Activated T-helper 2 cell treated with anti-CD3 and anti-CD28 coated beads, Interferon-gamma antibody, Interleukin-2, Interleukin-4, amounts not matched to agents 10 μg/mL and 5 μg/mL and 100 μg/mL, durations not matched to agents 14 hours and 24 hours and 36 hours (primary cell): ENCODE data around the gene GDF15. TPM values are rescaled to one million over a fixed set of nuclear protein-coding genes. Genes with fewer than 3 reads are reported as not detected.
A peak's percentile ranks its signal among the peaks of the same experiment; 100 is the strongest.
"Not testable (repeated sequence)": the region's sequence is repeated elsewhere in the genome, so short reads cannot be mapped to it uniquely, and the experiment has no call there.

Experiments used
- DNase-seq: peaks from one replicate; pipeline ENCODE4 v3.0.0; 2021; ENCODE audit warnings: low spot score
- H3K27ac Mint-ChIP-seq: one replicate; pipeline ENCODE4 v1.8.0; 2021; ENCODE audit warnings: mixed read lengths
- H3K27me3 Mint-ChIP-seq: one replicate; pipeline ENCODE4 v1.8.0; 2021; ENCODE audit warnings: low read depth, mixed read lengths
- H3K36me3 Mint-ChIP-seq: one replicate; pipeline ENCODE4 v1.8.0; 2021; ENCODE audit warnings: low read depth, mixed read lengths
- H3K4me1 Mint-ChIP-seq: one replicate; pipeline ENCODE4 v1.8.0; 2021; ENCODE audit warnings: low read depth, mixed read lengths
- H3K4me3 Mint-ChIP-seq: one replicate; pipeline ENCODE4 v1.8.0; 2021; ENCODE audit warnings: low read depth, mild to moderate bottlenecking, moderate library complexity, mixed read lengths
- H3K9me3 Mint-ChIP-seq: one replicate; pipeline ENCODE4 v1.8.0; 2021; ENCODE audit warnings: mixed read lengths
- intact Hi-C: fragments of 100-400 bp; cut with micrococcal nuclease; formaldehyde crosslinking; loops from one replicate; pipeline ENCODE4 v1.15.1; 2023
- total RNA-seq: library from RNA; stranded (reverse); gene quantifications from 2 replicates; pipeline ENCODE4 v1.2.3, GENCODE V29; 2022

GDF15 gene
- total RNA-seq, 1 donor from 2014 or later = not detected

DNA sequence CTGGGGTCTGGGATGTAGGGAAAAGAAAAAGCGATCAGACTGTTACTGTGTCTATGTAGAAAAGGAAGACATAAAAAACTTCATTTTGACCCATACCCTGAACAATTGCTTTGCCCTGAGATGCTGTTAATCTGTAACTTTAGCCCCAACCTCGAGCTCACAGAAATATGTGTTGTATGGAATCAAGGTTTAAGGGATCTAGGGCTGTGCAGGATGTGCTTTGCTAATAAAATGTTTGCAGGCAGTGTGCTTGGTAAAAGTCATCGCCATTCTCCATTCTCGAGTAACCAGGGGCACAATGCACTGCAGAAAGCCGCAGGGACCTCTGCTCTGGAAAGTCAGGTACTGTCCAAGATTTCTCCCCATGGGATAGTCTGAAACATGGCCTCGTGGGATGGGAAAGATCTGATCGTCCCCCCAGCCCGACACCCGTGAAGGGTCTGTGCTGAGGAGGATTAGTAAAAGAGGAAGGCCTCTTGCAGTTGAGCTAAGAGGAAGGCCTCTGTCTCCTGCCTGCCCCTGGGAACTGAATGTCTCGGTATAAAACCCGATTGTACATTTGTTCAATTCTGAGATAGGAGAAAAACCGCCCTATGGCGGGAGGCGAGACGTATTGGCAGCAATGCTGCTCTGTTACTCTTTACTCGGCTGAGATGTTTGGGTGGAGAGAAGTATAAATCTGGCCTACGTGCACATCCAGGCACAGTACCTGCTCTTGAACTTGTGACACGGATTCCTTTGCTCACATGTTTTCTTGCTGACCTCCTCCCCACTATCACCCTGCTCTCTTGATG is 16.7 kb downstream of the GDF15 start:
- DNase-seq, H3K4me1 Mint-ChIP-seq, intact Hi-C loops, H3K27me3 Mint-ChIP-seq, H3K9me3 Mint-ChIP-seq, H3K27ac Mint-ChIP-seq, H3K36me3 Mint-ChIP-seq, H3K4me3 Mint-ChIP-seq: not testable (repeated sequence)

DNA sequence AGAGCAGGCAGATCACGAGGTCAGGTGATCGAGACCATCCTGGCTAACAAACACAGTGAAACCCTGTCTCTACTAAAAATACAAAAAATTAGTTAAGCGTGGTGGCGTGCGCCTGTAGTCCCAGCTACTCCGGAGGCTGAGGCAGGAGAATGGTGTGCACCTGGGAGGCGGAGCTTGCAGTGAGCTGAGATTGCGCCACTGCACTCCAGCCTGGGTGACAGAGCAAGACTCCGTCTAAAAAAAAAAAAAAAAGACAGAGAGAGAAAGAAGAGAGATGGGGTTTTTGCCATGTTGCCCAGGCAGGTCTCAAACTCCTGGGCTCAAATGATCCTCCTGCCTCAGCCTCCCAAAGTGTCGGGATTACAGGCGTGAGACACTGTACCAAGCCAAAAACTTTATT is 19.8 kb downstream of the GDF15 start:
- H3K36me3 Mint-ChIP-seq, H3K9me3 Mint-ChIP-seq, H3K4me1 Mint-ChIP-seq, H3K27ac Mint-ChIP-seq, DNase-seq, intact Hi-C loops, H3K27me3 Mint-ChIP-seq, H3K4me3 Mint-ChIP-seq: not testable (repeated sequence)

DNA sequence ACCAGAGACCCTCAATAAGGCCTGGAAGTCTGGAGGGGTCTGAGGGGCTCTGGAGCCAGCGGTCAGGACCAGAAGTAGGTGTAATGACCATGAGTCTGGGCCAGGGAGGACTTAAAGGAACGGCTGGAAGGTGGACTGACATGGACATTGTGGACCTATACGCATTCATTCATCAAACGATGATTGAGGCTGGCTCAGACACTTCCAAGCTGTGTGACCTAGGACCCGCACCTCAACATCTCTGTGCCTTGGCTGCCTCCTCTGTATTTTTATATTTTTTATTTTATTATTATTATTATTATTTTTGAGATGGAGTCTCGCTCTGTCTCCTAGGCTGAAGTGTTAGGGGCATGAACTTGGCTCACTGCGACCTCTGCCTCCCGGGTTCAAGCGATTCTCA is 20.8 kb downstream of the GDF15 start:
- no peaks in the 10 kb centered on the region for H3K36me3 Mint-ChIP-seq
- peaks cover 3% of the 10 kb centered on the region for H3K27me3 Mint-ChIP-seq
- H3K9me3 Mint-ChIP-seq = no peaks in the 10 kb centered on the region
- H3K4me1 Mint-ChIP-seq = no peaks in the 10 kb centered on the region
- H3K4me3 Mint-ChIP-seq = no peak overlapping the region
- intact Hi-C loops = no loop called here
- H3K27ac Mint-ChIP-seq = no peak overlapping the region
- DNase-seq = no peak

DNA sequence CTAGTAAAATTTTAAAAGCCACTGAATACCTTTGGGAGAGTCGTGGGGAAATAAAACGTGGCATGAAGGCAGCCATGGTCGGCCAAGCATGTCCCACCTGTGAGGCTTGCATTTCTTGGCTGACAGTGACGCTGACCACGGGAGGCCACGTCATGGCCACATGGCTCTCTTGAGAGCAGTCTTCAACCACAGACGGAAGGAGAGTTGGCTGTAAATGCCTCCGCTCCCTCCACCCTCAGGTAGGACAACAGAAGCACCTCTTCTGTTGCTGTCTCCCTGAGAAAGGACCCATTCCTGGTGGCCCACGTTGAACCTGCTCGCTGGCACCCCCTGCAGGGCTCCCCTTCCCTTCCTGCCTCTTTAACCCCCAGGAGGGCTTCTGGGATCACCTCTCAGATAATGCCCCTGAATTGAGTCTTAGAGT is 22.1 kb downstream of the GDF15 start:
- intact Hi-C loops = no loop called here
- Mint-ChIP-seq H3K36me3 (no peaks in the 10 kb centered on the region), H3K4me1 (no peaks in the 10 kb centered on the region), H3K27me3 (peaks cover 6% of the 10 kb centered on the region), H3K27ac (no peak overlapping the region), H3K9me3 (no peaks in the 10 kb centered on the region), H3K4me3 (no peak overlapping the region)
- DNase-seq = no peak

DNA sequence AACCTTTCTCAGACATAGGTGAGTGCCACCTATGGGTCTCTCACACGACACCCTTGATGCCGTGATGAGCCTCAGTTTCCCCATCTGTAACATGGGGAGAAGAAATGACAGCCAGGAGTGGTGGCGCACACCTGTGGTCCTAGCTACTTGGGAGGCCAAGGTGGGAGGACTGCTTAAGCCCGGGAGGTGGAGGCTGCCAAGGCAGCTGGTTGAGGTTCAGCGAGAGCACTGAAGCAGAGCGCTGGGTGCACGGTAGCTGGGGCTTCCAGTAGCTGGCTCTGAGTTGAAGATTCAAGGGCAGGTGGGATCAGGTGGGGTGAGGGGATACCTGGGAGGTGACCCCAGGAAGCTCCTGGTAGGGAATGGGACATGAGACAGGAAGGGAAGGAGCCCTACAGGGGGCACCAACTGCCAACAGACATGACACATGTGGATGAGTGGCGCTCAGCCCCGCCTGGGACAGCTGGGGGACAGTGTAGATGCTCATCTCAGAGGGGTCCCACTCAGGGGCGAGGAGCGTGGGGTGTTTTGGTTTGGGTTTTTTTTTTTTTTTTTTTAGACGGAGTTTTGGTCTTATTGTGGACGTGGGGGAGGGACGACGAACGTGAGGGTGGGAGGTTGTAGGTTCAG is 26.8 kb downstream of the GDF15 start:
- DNase-seq = no peak
- H3K9me3 Mint-ChIP-seq = no peaks in the 10 kb centered on the region
- H3K27ac Mint-ChIP-seq = no peak overlapping the region
- H3K27me3 Mint-ChIP-seq = peaks cover 6% of the 10 kb centered on the region
- H3K36me3 Mint-ChIP-seq = no peaks in the 10 kb centered on the region
- intact Hi-C loops = loop anchor here (5.0 kb wide), 2 partner anchors 65 to 135 kb away; no protein-coding TSS in a partner anchor
- H3K4me3 Mint-ChIP-seq = no peak overlapping the region
- peaks cover 29% of the 10 kb centered on the region for H3K4me1 Mint-ChIP-seq

DNA sequence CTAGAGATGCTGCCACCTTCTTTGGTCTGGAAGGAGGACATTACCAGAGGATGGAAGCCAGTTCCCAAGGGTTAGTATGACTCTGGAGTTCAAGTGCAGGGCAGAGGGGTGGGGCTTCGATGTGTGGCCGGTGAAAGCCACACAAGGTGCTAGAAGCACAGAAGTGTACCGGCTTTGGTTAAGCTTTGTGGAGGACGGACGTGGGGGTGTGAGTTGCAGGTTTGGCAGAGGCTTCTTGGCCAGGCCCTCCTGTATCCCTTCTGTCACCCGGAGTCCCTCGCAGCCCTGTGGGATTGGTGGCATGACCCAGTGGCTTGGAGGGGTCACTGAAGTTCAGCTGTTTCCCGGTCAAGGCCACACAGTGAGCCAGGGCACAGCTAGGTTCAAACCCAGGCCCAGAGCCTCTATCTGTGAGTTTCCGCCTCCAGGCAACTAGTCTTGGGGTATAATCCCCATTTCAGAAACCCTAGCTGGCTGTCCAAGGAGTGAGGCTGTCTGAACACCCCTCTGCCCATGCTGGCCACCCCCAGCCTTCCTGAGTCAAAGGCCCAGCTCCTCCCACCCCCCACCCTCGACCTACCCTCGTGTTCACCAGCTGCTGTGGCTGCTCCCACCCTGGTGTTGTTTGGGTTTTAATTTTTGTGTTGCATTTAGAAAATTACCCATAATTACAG is 28.7 kb downstream of the GDF15 start:
- Mint-ChIP-seq H3K4me1 (peaks cover 41% of the 10 kb centered on the region), H3K36me3 (no peaks in the 10 kb centered on the region), H3K9me3 (no peaks in the 10 kb centered on the region), H3K4me3 (no peak overlapping the region), H3K27me3 (peaks cover 6% of the 10 kb centered on the region), H3K27ac (peak overlapping the region; percentile 67)
- intact Hi-C loops = loop anchor here (2.0 to 5.0 kb wide), 3 partner anchors 67 to 210 kb away; partner anchors contain the start of gene RAB3A
- DNase-seq = no peak

DNA sequence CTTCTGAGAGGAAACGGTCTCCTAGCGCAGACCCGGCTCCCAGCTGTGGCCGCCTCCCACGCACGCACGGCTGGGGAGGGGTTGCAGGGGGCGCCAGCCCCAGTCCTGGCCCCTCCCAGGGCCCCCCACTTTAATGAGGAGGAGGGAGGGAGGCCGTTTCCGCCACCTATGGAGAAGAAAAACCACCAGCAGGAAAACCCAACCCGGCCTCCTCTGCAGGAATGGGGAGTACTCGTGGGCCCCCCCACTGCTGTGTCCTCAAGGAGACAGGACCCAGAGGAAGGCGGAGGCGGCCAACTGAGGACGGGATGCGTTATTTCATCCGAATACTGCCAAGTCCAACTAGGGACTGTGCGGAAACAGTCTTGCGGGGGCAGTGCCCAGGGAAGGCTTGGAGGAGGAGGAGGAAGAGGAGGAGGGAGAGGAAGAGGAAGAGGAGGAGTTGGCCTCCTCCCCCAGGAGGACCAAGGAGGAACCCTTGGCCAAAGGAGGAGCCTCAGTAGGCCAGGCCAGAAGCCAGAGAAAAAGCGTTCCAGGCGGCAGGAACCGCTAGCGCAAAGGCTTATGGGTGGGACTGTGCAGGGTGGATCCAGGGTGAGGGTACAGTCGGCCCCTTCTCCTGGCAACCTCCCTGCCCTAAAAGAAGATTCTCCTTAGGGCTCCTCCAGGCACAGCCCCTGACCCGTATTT is 29.4 kb downstream of the GDF15 start:
- Mint-ChIP-seq H3K36me3 (peaks cover 3% of the 10 kb centered on the region), H3K27ac (peak overlapping the region; percentile 79), H3K9me3 (no peaks in the 10 kb centered on the region), H3K27me3 (peaks cover 6% of the 10 kb centered on the region), H3K4me3 (peak overlapping the region; percentile 52), H3K4me1 (peaks cover 43% of the 10 kb centered on the region)
- intact Hi-C loops = loop anchor here (2.0 kb wide), 1 partner anchor 211 kb away; the partner anchor contains the start of gene RAB3A
- DNase-seq = no peak

DNA sequence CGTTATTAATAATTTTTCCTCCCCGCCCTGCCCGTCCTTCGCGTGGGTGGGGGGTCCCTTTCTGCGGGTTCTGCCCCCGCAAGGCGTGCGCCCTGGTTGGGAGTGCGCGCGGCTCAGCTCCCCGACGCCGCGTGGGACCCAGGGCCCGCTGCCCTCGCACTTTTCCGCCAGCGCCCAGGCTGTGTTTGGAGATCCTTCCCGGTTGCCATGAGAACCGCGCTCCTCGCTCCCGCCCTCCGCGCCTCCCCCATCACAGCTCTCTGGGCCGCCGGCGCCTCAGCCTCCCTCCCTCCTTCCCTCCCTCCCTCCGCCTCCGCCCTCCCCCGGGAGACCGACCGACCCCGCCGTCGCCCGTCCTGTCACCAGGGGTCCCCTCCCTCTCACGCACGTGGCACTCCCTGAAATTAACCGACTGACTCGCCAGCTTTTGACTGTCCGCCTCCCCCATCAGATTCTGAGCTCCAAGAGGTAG is 30.9 kb downstream of the GDF15 start:
- Mint-ChIP-seq H3K36me3 (peaks cover 4% of the 10 kb centered on the region), H3K9me3 (no peaks in the 10 kb centered on the region), H3K4me1 (peaks cover 54% of the 10 kb centered on the region), H3K27ac (peak overlapping the region; percentile 88), H3K4me3 (peak overlapping the region; percentile 69), H3K27me3 (peaks cover 3% of the 10 kb centered on the region)
- peak; percentile 69 for DNase-seq
- intact Hi-C loops = no loop called here

DNA sequence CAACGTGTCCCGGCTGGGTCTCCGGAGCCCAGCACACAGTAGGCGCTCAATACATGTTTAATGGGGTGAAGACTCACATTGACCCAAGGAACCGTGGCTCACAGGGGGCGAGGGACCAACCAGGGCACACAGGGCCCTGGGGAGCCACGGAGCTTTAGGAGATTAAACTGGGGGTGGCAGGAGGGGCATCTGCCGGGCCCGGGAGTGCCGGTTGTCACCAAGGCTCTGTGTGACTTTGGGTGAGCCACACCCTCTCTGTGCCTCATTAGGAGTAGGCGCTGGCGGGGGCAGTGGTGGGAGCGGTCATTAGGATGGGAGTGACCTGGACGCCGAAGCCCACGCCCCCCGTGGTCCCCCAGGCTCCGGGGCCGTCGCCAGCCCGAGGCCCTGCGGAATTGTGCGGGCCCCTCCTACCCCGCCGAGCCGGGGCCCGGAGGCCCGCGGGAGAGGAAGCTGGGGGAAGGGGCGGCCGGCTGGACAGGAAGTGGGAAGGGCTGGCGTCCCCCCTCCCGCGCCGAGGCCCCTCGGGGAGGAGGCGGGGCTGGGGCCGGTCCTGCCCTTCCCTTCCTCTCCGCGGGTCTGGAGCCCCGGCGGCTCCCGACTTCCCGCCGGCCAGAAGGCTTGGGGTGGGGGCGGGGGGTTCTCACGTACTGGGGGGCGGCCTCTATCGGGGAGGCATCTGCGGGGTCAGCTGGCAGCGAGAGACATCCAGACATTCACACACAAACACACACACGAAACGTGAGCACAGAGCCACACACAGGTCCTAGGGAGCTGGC is 31.5 kb downstream of the GDF15 start:
- intact Hi-C loops = no loop called here
- DNase-seq = peak; percentile 44
- Mint-ChIP-seq H3K4me1 (peaks cover 59% of the 10 kb centered on the region), H3K4me3 (peak overlapping the region; percentile 74), H3K9me3 (no peaks in the 10 kb centered on the region), H3K27me3 (peaks cover 3% of the 10 kb centered on the region), H3K27ac (peak overlapping the region; percentile 88), H3K36me3 (peaks cover 4% of the 10 kb centered on the region)

DNA sequence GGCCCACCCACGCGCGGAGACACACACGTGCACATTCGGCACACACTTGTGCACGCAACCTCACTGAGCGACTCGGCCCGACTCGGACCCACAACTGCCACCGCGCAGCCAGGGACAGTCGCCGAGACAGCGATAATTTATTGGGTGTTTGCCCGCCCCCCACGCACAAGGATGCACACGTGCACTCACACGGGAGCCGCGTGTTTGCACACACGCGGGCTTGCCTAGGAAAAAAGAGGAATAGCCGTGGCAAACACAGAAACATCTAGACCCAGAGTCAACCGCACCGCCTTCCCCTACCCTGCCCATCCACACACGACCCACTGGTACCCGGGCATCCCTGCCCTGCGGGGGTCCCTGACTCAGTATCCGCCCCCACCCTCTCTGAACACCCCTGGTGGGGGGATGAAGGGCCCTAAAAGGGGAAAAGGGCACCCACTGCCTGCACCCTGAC is 32.1 kb downstream of the GDF15 start:
- Mint-ChIP-seq H3K4me3 (peak overlapping the region; percentile 74), H3K36me3 (peaks cover 9% of the 10 kb centered on the region), H3K4me1 (peaks cover 65% of the 10 kb centered on the region), H3K27ac (peak overlapping the region; percentile 82), H3K9me3 (no peaks in the 10 kb centered on the region), H3K27me3 (no peaks in the 10 kb centered on the region)
- intact Hi-C loops = no loop called here
- no peak for DNase-seq

DNA sequence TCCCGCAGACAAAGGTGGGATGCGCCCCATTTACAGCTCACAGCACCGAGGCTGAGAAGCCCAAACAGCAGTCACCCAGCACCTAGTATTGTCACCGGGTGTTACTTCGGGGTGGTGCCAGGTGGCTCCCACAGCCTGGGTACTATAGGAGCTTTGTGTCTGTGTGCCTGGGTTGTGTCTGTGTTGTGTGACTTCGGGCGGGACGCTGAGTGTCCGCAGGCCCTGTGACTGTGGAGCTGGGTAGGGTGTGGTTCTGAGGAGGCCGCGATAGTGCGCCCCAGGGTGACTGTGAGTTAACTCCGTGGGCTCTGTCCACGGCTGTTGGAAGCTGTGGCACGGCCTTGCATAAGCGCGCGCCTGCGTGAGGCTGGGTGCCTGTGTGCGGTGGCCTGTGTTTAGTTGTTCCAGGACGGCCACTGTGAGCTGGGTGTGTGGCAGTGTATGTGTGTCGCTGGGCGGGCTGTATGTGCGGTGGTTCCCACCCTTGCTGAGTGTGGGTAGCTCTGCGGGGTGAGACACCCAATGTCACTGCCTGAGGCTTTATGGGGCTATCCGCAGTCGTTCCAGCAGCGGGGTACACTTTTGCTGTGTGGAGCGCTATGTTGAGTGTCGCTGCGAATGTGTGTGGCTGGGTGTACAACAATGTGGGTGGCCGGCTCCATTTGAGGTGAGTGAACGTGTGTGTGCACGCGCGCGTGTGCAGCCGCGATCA is 32.7 kb downstream of the GDF15 start:
- no peaks in the 10 kb centered on the region for H3K27me3 Mint-ChIP-seq
- no peak for DNase-seq
- H3K27ac Mint-ChIP-seq = peak overlapping the region; percentile 82
- intact Hi-C loops = no loop called here
- peak overlapping the region; percentile 74 for H3K4me3 Mint-ChIP-seq
- peaks cover 11% of the 10 kb centered on the region for H3K36me3 Mint-ChIP-seq
- no peaks in the 10 kb centered on the region for H3K9me3 Mint-ChIP-seq
- H3K4me1 Mint-ChIP-seq = peaks cover 69% of the 10 kb centered on the region
